IMR-90 (cell line): ENCODE results near the gene LMAN2L. TPM values are rescaled to one million over a fixed set of nuclear protein-coding genes. Genes with fewer than 3 reads are reported as not detected.

Experiments used
- ATAC-seq: fragments of 200-7000 bp; cut with Tn5 transposase; 2 replicates; pipeline ENCODE4 v1.9.1; 2020; ENCODE audit warnings: low read depth, mild to moderate bottlenecking, moderate library complexity
- BruUV-seq: library from RNA; stranded (reverse); fragments of 400-500 nt; replicated peaks from 2 replicates; lab custom pipeline; 2021; lab: Mats Ljungman, UMichigan
- CTCF ChIA-PET: fragments of 300-600 bp; formaldehyde crosslinking; extraction: SDS; loops from one replicate; lab custom pipeline; 2021; ENCODE audit warnings: antibody characterized with exemption; lab: Yijun Ruan, JAX
- POLR2A ChIA-PET: fragments of 300-600 bp; sonication (Branson Sonifier 250); formaldehyde crosslinking; loops from one replicate; lab custom pipeline; 2022; ENCODE audit warnings: antibody characterized with exemption; ENCODE audit not compliant: unreplicated experiment; lab: Charles Lee
- DNase-seq: peaks from one replicate; pipeline ENCODE4 v3.0.0; 2013
- H2AFZ ChIP-seq: replicated peaks from 2 replicates; pipeline ENCODE3; 2013; ENCODE audit warnings: low read length, mild to moderate bottlenecking; ENCODE audit not compliant: poor library complexity
- H2AK5ac ChIP-seq: 2 replicates; pipeline ENCODE4 v1.6.1; 2013; ENCODE audit warnings: low read depth, low read length, inconsistent platforms
- H2AK9ac ChIP-seq: replicated peaks from 2 replicates; pipeline ENCODE3; 2013; ENCODE audit warnings: mild to moderate bottlenecking, low read depth, low read length, moderate library complexity; ENCODE audit not compliant: poor library complexity
- H2BK120ac ChIP-seq: 2 replicates; pipeline ENCODE4 v1.6.1; 2013; ENCODE audit warnings: low read depth, low read length, inconsistent platforms
- H2BK15ac ChIP-seq: 3 replicates; pipeline ENCODE4 v1.6.1; 2013; ENCODE audit warnings: low read depth, low read length, inconsistent platforms
- H2BK20ac ChIP-seq: 2 replicates; pipeline ENCODE4 v1.6.1; 2013; ENCODE audit warnings: low read depth, mild to moderate bottlenecking, inconsistent platforms, low read length, moderate library complexity
- H2BK5ac ChIP-seq: 2 replicates; pipeline ENCODE4 v1.6.1; 2013; ENCODE audit warnings: mild to moderate bottlenecking, low read depth, low read length, inconsistent platforms; ENCODE audit not compliant: poor library complexity, severe bottlenecking
- H3K14ac ChIP-seq: replicated peaks from 2 replicates; pipeline ENCODE4 v1.6.1; 2013; ENCODE audit warnings: low read depth, low read length, inconsistent platforms
- H3K18ac ChIP-seq: 2 replicates; pipeline ENCODE4 v1.6.1; 2013; ENCODE audit warnings: low read depth, low read length, control low read depth
- H3K23ac ChIP-seq: 2 replicates; pipeline ENCODE4 v1.6.1; 2013; ENCODE audit warnings: low read depth, low read length, inconsistent platforms
- H3K27ac ChIP-seq: 2 replicates; pipeline ENCODE4 v1.5.1; 2013; ENCODE audit warnings: mild to moderate bottlenecking, control low read depth, low read length; ENCODE audit not compliant: insufficient read depth
- H3K27me3 ChIP-seq: 2 replicates; pipeline ENCODE4 v1.6.1; 2013; ENCODE audit warnings: low read length; ENCODE audit not compliant: control insufficient read depth, insufficient read depth
- H3K36me3 ChIP-seq: 2 replicates; pipeline ENCODE4 v1.6.1; 2013; ENCODE audit warnings: low read length, mixed read lengths; ENCODE audit not compliant: control insufficient read depth, insufficient read depth
- H3K4ac ChIP-seq: 2 replicates; pipeline ENCODE4 v1.6.1; 2013; ENCODE audit warnings: low read depth, low read length, inconsistent platforms
- H3K4me1 ChIP-seq: 2 replicates; pipeline ENCODE4 v1.6.1; 2013; ENCODE audit warnings: low read length, mixed read lengths; ENCODE audit not compliant: control insufficient read depth, insufficient read depth
- H3K4me2 ChIP-seq: 2 replicates; pipeline ENCODE4 v1.6.1; 2013; ENCODE audit warnings: low read depth, mild to moderate bottlenecking, control low read depth, low read length, moderate library complexity
- H3K4me3 ChIP-seq: 2 replicates; pipeline ENCODE4 v1.5.1; 2013; ENCODE audit warnings: low read depth, mild to moderate bottlenecking, control low read depth, low read length, moderate library complexity; ENCODE audit not compliant: insufficient read depth
- H3K56ac ChIP-seq: 2 replicates; pipeline ENCODE4 v1.6.1; 2013; ENCODE audit warnings: low read length, inconsistent platforms; ENCODE audit not compliant: insufficient read depth; ENCODE audit errors: extremely low read depth
- H3K79me1 ChIP-seq, 2 experiments: 2 replicates each; pipeline ENCODE4 v1.6.1; 2013; ENCODE audit warnings: low read length in 2 of 2, inconsistent platforms in 1 of 2, low read depth in 1 of 2
- H3K9ac ChIP-seq: 2 replicates; pipeline ENCODE4 v1.6.1; 2013; ENCODE audit warnings: low read depth, low read length, control low read depth
- H3K9me1 ChIP-seq: 2 replicates; pipeline ENCODE4 v1.6.1; 2013; ENCODE audit warnings: low read length, inconsistent platforms; ENCODE audit not compliant: insufficient read depth
- H3K9me3 ChIP-seq: 2 replicates; pipeline ENCODE4 v1.6.1; 2013; ENCODE audit warnings: low read length; ENCODE audit not compliant: control insufficient read depth, insufficient read depth
- H4K20me1 ChIP-seq: 2 replicates; pipeline ENCODE4 v1.6.1; 2013; ENCODE audit warnings: low read length, inconsistent platforms; ENCODE audit not compliant: insufficient read depth
- H4K5ac ChIP-seq: 2 replicates; pipeline ENCODE4 v1.6.1; 2013; ENCODE audit warnings: mild to moderate bottlenecking, low read depth, low read length, control low read depth
- H4K8ac ChIP-seq, 2 experiments: 2 replicates each; pipeline ENCODE4 v1.6.1; 2013; ENCODE audit warnings: low read depth in 2 of 2, low read length in 2 of 2, control low read depth in 1 of 2, inconsistent platforms in 1 of 2
- H4K91ac ChIP-seq: 2 replicates; pipeline ENCODE4 v1.6.1; 2013; ENCODE audit warnings: low read depth, low read length, inconsistent platforms; ENCODE audit not compliant: insufficient read depth
- NFE2L2 ChIP-seq: fragments of 150-350 bp; IDR thresholded peaks from 2 replicates; pipeline ENCODE4 v1.6.1; 2016; ENCODE audit warnings: low read depth, mild to moderate bottlenecking, low read length
- RCOR1 ChIP-seq: IDR thresholded peaks from 2 replicates; pipeline ENCODE4 v1.6.1; 2012; ENCODE audit warnings: mild to moderate bottlenecking, low read length, improper control_type of control experiment; ENCODE audit not compliant: insufficient replicate concordance
- RFX5 ChIP-seq: IDR thresholded peaks from 2 replicates; pipeline ENCODE4 v1.8.0; 2012; ENCODE audit warnings: low read depth, mild to moderate bottlenecking, low read length, moderate library complexity
- SMC3 ChIP-seq: fragments of 150-350 bp; IDR thresholded peaks from 2 replicates; pipeline ENCODE4 v1.6.1; 2016; ENCODE audit warnings: low read depth, mild to moderate bottlenecking, antibody characterized with exemption, low read length, moderate library complexity
- WGBS, 2 experiments: methylation state at CpG; one replicate each; pipeline versions ENCODE4 v1.1.5 to v1.1.7; 2013; ENCODE audit warnings: missing lambda C conversion rate in 2 of 2; ENCODE audit not compliant: insufficient read length in 1 of 2; ENCODE audit errors: extremely low coverage in 2 of 2; 5-methylcytosine and 5-hydroxymethylcytosine counted together
- dilution Hi-C: fragments of 300-500 bp; cut with HindIII; formaldehyde crosslinking; loops from one replicate; pipeline ENCODE4 v1.14.3; 2018; ENCODE audit warnings: low sequenced_read_pairs; ENCODE audit not compliant: unreplicated experiment
- in situ Hi-C: fragments of 300-500 bp; cut with MboI; formaldehyde crosslinking; loops from 3 replicates; pipeline ENCODE4 v1.14.3; 2019; ENCODE audit warnings: low sequenced_read_pairs, inconsistent platforms, mixed read lengths
- intact Hi-C: fragments of 100-400 bp; cut with micrococcal nuclease; formaldehyde crosslinking; loops from 2 replicates; pipeline ENCODE4 v1.10.0; 2022
- polyA plus RNA-seq, 3 experiments: library from polyadenylated mRNA; depleted of rRNA; stranded (reverse); fragments of >200 nt; gene quantifications; 2 replicates each; pipeline ENCODE4 v1.2.3, GENCODE V29; 2012; ENCODE audit warnings: low replicate concordance in 1 of 3
- total RNA-seq: library from RNA; depleted of rRNA; stranded (reverse); fragments of >200 nt; gene quantifications from 2 replicates; pipeline ENCODE4 v1.2.3, GENCODE V29; 2012

Gene LMAN2L
- total and polyA plus RNA-seq, 2 of the 4 experiments (the other 2 are of a cell fraction), result 22.5 to 22.9 TPM

DNA sequence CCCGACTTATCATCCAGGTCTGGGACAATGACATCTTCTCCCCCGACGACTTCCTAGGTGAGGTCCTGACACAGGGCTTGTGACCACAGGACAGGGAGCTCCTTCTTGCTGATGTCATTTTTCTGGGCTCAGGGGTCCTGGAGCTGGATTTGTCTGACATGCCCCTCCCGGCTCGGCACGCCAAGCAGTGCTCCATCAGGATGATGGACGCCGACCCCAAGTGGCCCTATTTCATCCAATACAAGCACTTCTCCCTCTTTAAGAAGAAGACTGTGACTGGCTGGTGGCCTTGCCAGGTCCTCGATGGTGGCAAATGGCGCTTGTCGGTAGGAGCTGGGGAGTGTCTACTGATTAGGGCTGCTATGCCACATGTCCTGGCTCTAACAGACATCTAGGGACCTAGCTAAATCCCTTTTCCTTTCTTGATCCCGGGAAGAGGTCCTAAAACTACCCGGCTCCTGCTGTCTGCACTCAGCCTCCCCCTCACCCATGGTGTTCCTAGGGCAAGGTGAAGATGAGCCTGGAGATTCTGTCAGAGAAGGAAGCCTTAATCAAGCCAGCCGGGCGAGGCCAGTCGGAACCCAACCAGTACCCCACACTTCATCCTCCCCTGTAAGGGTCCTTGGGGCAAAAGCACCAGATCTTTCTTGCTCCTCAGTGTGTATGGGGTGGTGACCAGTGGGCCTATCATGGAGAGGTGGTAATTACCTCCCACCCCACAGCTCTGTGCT is 36.7 kb downstream of the LMAN2L start:
- no peak overlapping the region for H4K5ac ChIP-seq
- no peak overlapping the region for H2AK9ac ChIP-seq
- H2BK120ac ChIP-seq, result no peak overlapping the region
- H3K4me2 ChIP-seq, result no peak overlapping the region
- no peak overlapping the region for H2BK20ac ChIP-seq
- no peak overlapping the region for H2AFZ ChIP-seq
- TF ChIP-seq SMC3, result no peak
- TF ChIP-seq RCOR1, result no peak
- no peak for TF ChIP-seq NFE2L2
- no peak for TF ChIP-seq RFX5
- POLR2A ChIA-PET, result no interaction called here
- no peak overlapping the region for H2BK5ac ChIP-seq
- no peak for ATAC-seq
- H3K36me3 ChIP-seq, result peaks cover 29% of the 10 kb centered on the region
- no peaks in the 10 kb centered on the region for H3K9me3 ChIP-seq
- H3K27ac ChIP-seq, result no peak overlapping the region
- no peaks in the 10 kb centered on the region for H3K27me3 ChIP-seq
- no peak overlapping the region for H3K4me3 ChIP-seq
- CTCF ChIA-PET, result no interaction called here
- no peak overlapping the region for H4K8ac ChIP-seq
- no peaks in the 10 kb centered on the region; a peak in 1 of 4 replicates for H3K79me1 ChIP-seq
- intact Hi-C loops (no loop called here), dilution Hi-C loops (no loop called here), in situ Hi-C loops (no loop called here)
- H4K91ac ChIP-seq, result no peak overlapping the region
- no peak overlapping the region for H2AK5ac ChIP-seq
- no peak overlapping the region for H3K23ac ChIP-seq
- H2BK15ac ChIP-seq, result no peak overlapping the region
- 92% methylated on average over 2 of the region's 16 CpGs; no CpG with 5 or more reads in 1 of the 2 experiments for whole genome bisulfite sequencing, 2 experiments
- no peak overlapping the region for H3K56ac ChIP-seq
- no peak overlapping the region for H3K18ac ChIP-seq
- H3K14ac ChIP-seq, result no peak overlapping the region
- H3K4me1 ChIP-seq, result no peaks in the 10 kb centered on the region
- no peak overlapping the region for H3K9ac ChIP-seq
- BruUV-seq, result no TSS peak
- H3K9me1 ChIP-seq, result peaks cover 12% of the 10 kb centered on the region
- H4K20me1 ChIP-seq, result no peaks in the 10 kb centered on the region
- H3K4ac ChIP-seq, result no peak overlapping the region
- no peak for DNase-seq
